ENCODE results near the gene EIF3J.

The EIF3J gene

GRCh38 chr15:44593042-44593736, 56.2 kb downstream of the EIF3J start:
- DNase-seq (ENCODE audit: low read depth) = no peak

DNA sequence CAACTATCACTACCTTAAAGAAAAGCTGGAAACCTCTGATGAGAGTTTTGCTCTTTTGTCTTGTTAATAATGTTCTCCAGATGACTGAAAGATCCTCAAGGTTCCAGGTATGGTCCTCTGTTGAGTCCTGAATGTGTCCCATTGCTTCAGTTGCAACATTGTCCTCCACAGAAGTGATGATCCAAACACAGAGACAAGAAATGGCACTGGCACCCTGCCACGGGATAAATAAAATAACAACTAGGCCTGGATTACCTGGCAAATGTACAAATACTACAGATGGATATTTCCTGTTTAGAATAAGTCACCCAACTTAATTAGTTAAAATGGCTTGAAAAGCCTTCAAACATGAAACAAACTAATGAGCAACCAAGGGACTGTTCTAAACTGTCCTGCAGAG, 58.3 kb downstream of the EIF3J start:
- DNase-seq (ENCODE audit: low read depth) = no peak

DNA sequence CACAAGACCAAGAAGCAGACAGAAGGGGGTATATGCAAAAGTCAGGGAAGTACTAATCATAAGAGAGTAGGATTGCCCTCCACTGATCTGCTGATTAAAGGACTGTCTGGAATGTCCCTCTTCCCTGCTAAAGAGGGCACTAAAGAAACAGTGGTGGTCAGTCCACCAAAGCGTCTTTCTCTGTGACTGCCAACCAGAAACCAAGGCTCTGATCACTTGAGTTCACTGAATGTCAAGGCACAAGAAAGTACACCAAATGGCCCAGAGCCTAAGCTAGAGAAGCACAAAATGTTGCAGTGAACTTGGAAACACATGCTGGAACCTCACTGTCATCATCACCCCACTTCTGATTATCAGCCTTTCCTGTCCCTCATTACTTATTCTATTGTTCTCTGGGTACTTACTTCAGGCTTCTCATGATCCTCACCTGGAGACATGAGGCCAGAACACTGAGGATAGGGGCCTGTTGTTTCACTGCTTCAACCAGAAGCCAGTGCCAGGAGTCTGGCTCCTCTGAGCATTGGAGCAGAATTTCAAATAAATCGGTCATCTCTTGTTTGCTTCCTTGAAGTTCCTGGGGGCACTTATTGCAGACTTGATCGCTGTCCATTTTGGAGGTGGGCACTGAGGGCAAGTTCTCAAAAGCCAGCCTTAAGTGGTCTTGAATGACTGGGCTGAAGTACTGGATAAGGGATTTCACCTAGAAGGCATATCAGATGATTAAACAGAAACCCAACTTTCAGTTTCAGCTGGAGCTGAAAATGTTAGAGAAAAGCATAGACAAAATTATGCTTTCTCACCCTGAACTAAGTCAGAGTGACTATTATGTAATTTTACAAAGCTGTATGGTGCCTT, 58.9 kb downstream of the EIF3J start:
- DNase-seq (ENCODE audit: low read depth) = no peak

DNA sequence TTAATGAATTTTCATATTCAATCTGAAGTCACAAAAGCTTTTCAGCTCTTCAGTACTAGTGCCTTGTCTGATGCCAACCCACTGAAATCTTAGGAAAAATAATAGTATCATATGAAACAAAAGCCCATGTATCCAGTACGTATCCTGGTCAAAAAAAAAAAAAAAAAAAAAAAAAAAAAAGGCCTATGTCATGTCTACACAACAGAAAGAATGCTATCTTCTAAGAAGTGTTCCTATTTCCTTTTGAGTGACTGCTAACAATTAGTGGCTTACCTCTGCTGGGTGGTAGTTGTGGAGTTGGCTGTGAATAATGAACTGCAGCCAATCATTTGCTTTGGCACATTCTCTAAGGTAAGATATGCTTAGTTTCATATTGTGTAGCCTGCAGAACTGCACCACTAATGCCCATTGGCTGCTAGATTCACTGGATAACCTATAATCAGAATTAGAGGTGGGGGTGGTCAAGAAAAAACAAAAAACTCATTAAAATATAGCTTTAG, 59.6 kb downstream of the EIF3J start:
- DNase-seq (ENCODE audit: low read depth) = no peak

DNA sequence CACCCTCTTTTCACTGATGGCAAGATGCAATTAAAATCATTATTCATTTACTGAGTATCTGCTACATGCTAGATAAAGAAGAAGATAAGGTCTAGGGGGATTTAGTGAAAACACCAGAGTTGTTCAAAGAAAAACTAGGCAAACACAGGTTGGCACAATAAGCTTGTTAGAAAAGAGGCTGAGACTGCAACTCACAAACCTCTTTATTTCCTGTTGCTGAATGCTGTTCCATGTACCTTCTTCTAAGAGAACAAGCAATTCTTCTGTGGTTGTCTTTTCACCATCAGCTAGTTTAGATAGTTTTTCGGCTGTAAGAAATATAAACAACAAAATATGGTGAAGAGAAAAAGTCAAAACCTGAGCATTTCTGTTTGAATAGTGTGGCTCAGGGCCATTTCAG, 61.1 kb downstream of the EIF3J start:
- no peak for DNase-seq (ENCODE audit: low read depth)

GRCh38 chr15:44598892-44599291, 61.9 kb downstream of the EIF3J start:
- no peak for DNase-seq (ENCODE audit: low read depth)

GRCh38 chr15:44603126-44603525, 66.2 kb downstream of the EIF3J start:
- no peak for DNase-seq (ENCODE audit: low read depth)

- DNase-seq (ENCODE audit: low read depth) = no peak
These were observed 69.8 kb downstream of the EIF3J start for GRCh38 chr15:44606740-44607139.

Measured in CMK (cell line).